A549 (cell line): ENCODE results near the gene SF3A2. TPM values are rescaled to one million over a fixed set of nuclear protein-coding genes. Genes with fewer than 3 reads are reported as not detected.

Source experiments
- ATAC-seq, 2 experiments: fragments of 200-7000 bp in 1 of 2; fragments of >200 bp in 1 of 2; cut with Nextera tagmentation in 1 of 2; cut with Tn5 transposase in 1 of 2; 3 replicates each; pipeline versions ENCODE4 v1.8.0 to v1.9.1; 2018 to 2020; ENCODE audit warnings: mild to moderate bottlenecking in 1 of 2, moderate library complexity in 1 of 2
- CTCF ChIA-PET: fragments of 300-600 bp; sonication (Branson Sonifier 250); formaldehyde crosslinking; extraction: SDS; loops from one replicate; lab custom pipeline; 2021; ENCODE audit warnings: antibody characterized with exemption, inconsistent platforms; lab: Yijun Ruan, JAX
- POLR2A ChIA-PET: fragments of 350-600 bp; formaldehyde crosslinking; extraction: SDS; loops from one replicate; lab custom pipeline; 2021; ENCODE audit warnings: antibody characterized with exemption, inconsistent platforms; lab: Yijun Ruan, JAX
- DNase-seq, 2 experiments: peaks; one replicate each; pipeline versions ENCODE4 v3.0.0 to v3.0.0-alpha.2; 2011 to 2016; ENCODE audit warnings: low read depth in 1 of 2, low spot score in 1 of 2
- FAIRE-seq: peaks from 2 replicates; lab custom pipeline; 2011; peaks lifted over from hg19 to GRCh38; lab: Jason Lieb, UNC
- H3K27ac ChIP-seq, 2 experiments: fragments of >200 bp; sonication (Bioruptor Twin); formaldehyde crosslinking; 3 replicates each; pipeline ENCODE4 v1.5.1; 2016 to 2017
- H3K4me1 ChIP-seq: fragments of >200 bp; sonication (Bioruptor Twin); formaldehyde crosslinking; 3 replicates; pipeline ENCODE4 v1.6.1; 2016
- H3K4me2 ChIP-seq: fragments of >200 bp; sonication (Bioruptor Twin); formaldehyde crosslinking; 3 replicates; pipeline ENCODE4 v1.6.1; 2016
- H3K4me3 ChIP-seq: fragments of >200 bp; sonication (Bioruptor Twin); formaldehyde crosslinking; 3 replicates; pipeline ENCODE4 v1.5.1; 2016
- H3K9me3 ChIP-seq: fragments of >200 bp; sonication (Bioruptor Twin); formaldehyde crosslinking; 3 replicates; pipeline ENCODE4 v1.6.1; 2016
- ATOH8 ChIP-seq: fragments of 250-450 bp; sonication (Bioruptor Pico); IDR thresholded peaks from 2 replicates; pipeline ENCODE4 v1.5.0; 2020; ENCODE audit warnings: low read depth, mild to moderate bottlenecking, moderate library complexity
- BHLHE40 ChIP-seq: IDR thresholded peaks from 2 replicates; pipeline ENCODE4 v1.6.1; 2012; ENCODE audit warnings: low read depth, low read length, inconsistent platforms
- CBX2 ChIP-seq: fragments of 200-600 bp; sonication (generic); IDR thresholded peaks from 2 replicates; pipeline ENCODE4 v1.6.1; 2016; ENCODE audit warnings: low read depth, mild to moderate bottlenecking, borderline replicate concordance
- CBX8 ChIP-seq: fragments of 200-600 bp; sonication (generic); IDR thresholded peaks from 2 replicates; pipeline ENCODE4 v1.6.1; 2016
- CEBPB ChIP-seq, 2 experiments: fragments of >200 bp in 1 of 2; sonication (Bioruptor Twin) in 1 of 2; formaldehyde crosslinking in 1 of 2; IDR thresholded peaks; 2 replicates each; pipeline ENCODE4 v1.6.1; 2012 to 2016
- CHD4 ChIP-seq: fragments of 200-600 bp; sonication (generic); IDR thresholded peaks from 2 replicates; pipeline ENCODE4 v1.6.1; 2016; ENCODE audit warnings: antibody characterized with exemption, mild to moderate bottlenecking, borderline replicate concordance
- EHF ChIP-seq: fragments of 250-450 bp; sonication (Bioruptor Pico); IDR thresholded peaks from 2 replicates; pipeline ENCODE4 v1.5.0; 2020; ENCODE audit warnings: mild to moderate bottlenecking
- EHMT2 ChIP-seq: fragments of 200-600 bp; sonication (generic); IDR thresholded peaks from 2 replicates; pipeline ENCODE4 v1.6.1; 2016; ENCODE audit warnings: antibody characterized with exemption, low read depth, mild to moderate bottlenecking, moderate library complexity
- FOSB ChIP-seq: fragments of 250-450 bp; sonication (Bioruptor Pico); IDR thresholded peaks from 2 replicates; pipeline ENCODE4 v1.5.0; 2020; ENCODE audit warnings: mild to moderate bottlenecking, moderate library complexity
- GATA3 ChIP-seq: IDR thresholded peaks from 2 replicates; pipeline ENCODE4 v1.6.1; 2012; ENCODE audit warnings: borderline replicate concordance
- HDAC2 ChIP-seq: fragments of 200-600 bp; sonication (generic); IDR thresholded peaks from 2 replicates; pipeline ENCODE4 v1.6.1; 2016
- HES2 ChIP-seq: fragments of >200 bp; sonication (Bioruptor Twin); formaldehyde crosslinking; IDR thresholded peaks from 2 replicates; pipeline ENCODE4 v1.6.1; 2016
- HMGXB4 ChIP-seq: fragments of 250-450 bp; sonication (Bioruptor Pico); IDR thresholded peaks from 2 replicates; pipeline ENCODE4 v1.5.0; 2021; ENCODE audit warnings: mild to moderate bottlenecking, moderate library complexity, borderline replicate concordance
- HOXA7 ChIP-seq: fragments of 250-450 bp; sonication (Bioruptor Pico); IDR thresholded peaks from 2 replicates; pipeline ENCODE4 v1.5.0; 2020; ENCODE audit warnings: mild to moderate bottlenecking, moderate library complexity
- HOXB13 ChIP-seq: fragments of 250-450 bp; sonication (Bioruptor Pico); IDR thresholded peaks from 2 replicates; pipeline ENCODE4 v1.5.0; 2020; ENCODE audit warnings: low read depth, mild to moderate bottlenecking, moderate library complexity
- NFE2L2 ChIP-seq: fragments of 150-350 bp; conservative IDR thresholded peaks from 2 replicates; pipeline ENCODE4 v1.6.1; 2014; ENCODE audit warnings: low read length
- PHF8 ChIP-seq: fragments of 200-600 bp; sonication (generic); IDR thresholded peaks from 2 replicates; pipeline ENCODE4 v1.6.1; 2016; ENCODE audit warnings: low read depth, mild to moderate bottlenecking, antibody characterized with exemption, moderate library complexity, borderline replicate concordance
- POLR2A ChIP-seq: IDR thresholded peaks from 2 replicates; pipeline ENCODE4 v1.6.1; 2012; ENCODE audit warnings: mild to moderate bottlenecking, low read length
- POLR2AphosphoS2 ChIP-seq: conservative IDR thresholded peaks from 2 replicates; pipeline ENCODE4 v1.6.1; 2012; ENCODE audit warnings: low read length, improper control_type of control experiment, inconsistent platforms
- RARB ChIP-seq: fragments of 250-450 bp; sonication (Bioruptor Pico); IDR thresholded peaks from 2 replicates; pipeline ENCODE4 v1.8.0; 2021; ENCODE audit warnings: mild to moderate bottlenecking, moderate library complexity
- REST ChIP-seq: fragments of 200-600 bp; sonication (generic); IDR thresholded peaks from 2 replicates; pipeline ENCODE4 v1.6.1; 2016; ENCODE audit warnings: antibody characterized with exemption, mild to moderate bottlenecking, moderate library complexity
- RFX5 ChIP-seq: fragments of 450-650 bp; IDR thresholded peaks from 2 replicates; pipeline ENCODE4 v1.7.1; 2014; ENCODE audit warnings: antibody characterized with exemption, mild to moderate bottlenecking, moderate library complexity
- RNF2 ChIP-seq: fragments of 200-600 bp; sonication (generic); IDR thresholded peaks from 2 replicates; pipeline ENCODE4 v1.6.1; 2016; ENCODE audit warnings: low read depth, mild to moderate bottlenecking, antibody characterized with exemption, moderate library complexity, borderline replicate concordance
- SREBF2 ChIP-seq: fragments of 450-650 bp; IDR thresholded peaks from 2 replicates; pipeline ENCODE4 v1.6.1; 2014; ENCODE audit warnings: mild to moderate bottlenecking, moderate library complexity
- ZC3H11A ChIP-seq: fragments of 450-650 bp; IDR thresholded peaks from 2 replicates; pipeline ENCODE4 v1.6.1; 2014; ENCODE audit warnings: antibody characterized with exemption, mild to moderate bottlenecking
- ZNF302 ChIP-seq: fragments of 250-450 bp; sonication (Bioruptor Pico); IDR thresholded peaks from 2 replicates; pipeline ENCODE4 v1.9.0; 2021; ENCODE audit warnings: inconsistent platforms, mild to moderate bottlenecking, moderate library complexity
- WGBS: methylation state at CpG from one replicate; pipeline ENCODE4 v1.1.6; 2017; ENCODE audit errors: missing lambda C conversion rate; 5-methylcytosine and 5-hydroxymethylcytosine counted together
- polyA plus RNA-seq, 4 experiments: library from polyadenylated mRNA; depleted of rRNA in 3 of 4; stranded (reverse); fragments of >200 nt; fragmentation: RNase III in 1 of 4; extraction: RNeasy Plus Mini Kit Qiagen cat#74134 plus additional on column Dnase treatment in 1 of 4; gene quantifications; 2 replicates in 3 of 4; 3 replicates in 1 of 4; pipeline ENCODE4 v1.2.3, GENCODE V29; 2011 to 2017

Gene SF3A2
- polyA plus RNA-seq, 2 of the 4 experiments (the other 2 are of a cell fraction) = 11.9 to 68.2 TPM

- no peak for FAIRE-seq
- H3K9me3 ChIP-seq = no peaks in the 10 kb centered on the region
- CTCF ChIA-PET = interaction anchor here (1.0 to 1.2 kb wide), 2 partner anchors 12 to 60 kb away, joined by 3 read pairs; no protein-coding TSS in a partner anchor
- no peak overlapping the region for H3K27ac ChIP-seq
- POLR2A ChIA-PET = no interaction called here
- no peak overlapping the region for H3K4me3 ChIP-seq
- TF ChIP-seq HOXB13 (CRISPR knock-in tag) (no peak), REST (no peak), ZNF302 (no peak), PHF8 (no peak), CBX2 (no peak), CHD4 (no peak), NFE2L2 (no peak), POLR2A (no peak), HDAC2 (no peak), RNF2 (no peak)
- H3K4me2 ChIP-seq = no peak overlapping the region
- 91% methylated on average over 6 of the region's 17 CpGs for WGBS
- no peaks in the 10 kb centered on the region for H3K4me1 ChIP-seq
- no peak for DNase-seq
- no peak for ATAC-seq
These were observed 22.4 kb upstream of the SF3A2 start for GRCh38 chr19:2214251-2214650.

GRCh38 chr19:2215281-2215751 lies 21.3 kb upstream of the SF3A2 start:
- no peak for TF ChIP-seq CBX2
- TF ChIP-seq HES2 = no peak
- no peak for TF ChIP-seq EHMT2
- TF ChIP-seq POLR2AphosphoS2 = no peak
- TF ChIP-seq HMGXB4 (CRISPR knock-in tag) = no peak
- no peak for TF ChIP-seq CBX8
- TF ChIP-seq ZC3H11A = no peak
- TF ChIP-seq POLR2A = no peak
- TF ChIP-seq RARB (CRISPR knock-in tag) = no peak
- TF ChIP-seq SREBF2 = no peak
- TF ChIP-seq FOSB (CRISPR knock-in tag) = no peak
- no peak for TF ChIP-seq BHLHE40
- no peak for TF ChIP-seq HOXA7 (CRISPR knock-in tag)
- no peak for TF ChIP-seq PHF8
- TF ChIP-seq ATOH8 = no peak
- TF ChIP-seq NFE2L2 = no peak
- no peak for TF ChIP-seq EHF (CRISPR knock-in tag)
- TF ChIP-seq RFX5 = no peak
- no peak for TF ChIP-seq GATA3
- no peak for TF ChIP-seq CEBPB (IDR thresholded peaks at IDR 0.05)
- FAIRE-seq (no peak), DNase-seq (no peak), ATAC-seq (no peak)
- 90% methylated on average over 17 of the region's 31 CpGs for WGBS
- no peak overlapping the region for H3K27ac ChIP-seq
- no peaks in the 10 kb centered on the region for H3K9me3 ChIP-seq
- ChIA-PET POLR2A (no interaction called here), CTCF (interaction anchor here (0.6 to 1.1 kb wide), 3 partner anchors 21 to 61 kb away, joined by 3 to 4 read pairs (median 3); partner anchors contain the start of gene PLEKHJ1)
- no peak overlapping the region for H3K4me3 ChIP-seq
- H3K4me1 ChIP-seq = no peaks in the 10 kb centered on the region
- no peak overlapping the region for H3K4me2 ChIP-seq
